Measurements from ENCODE around the gene GLIS2.
"Not testable (repeated sequence)": the region's sequence is repeated elsewhere in the genome, so short reads cannot be mapped to it uniquely, and the experiment has no call there.

The GLIS2 gene

GRCh38 chr16:4336701-4337539 lies 21.1 kb downstream of the GLIS2 start:
- no peak for DNase-seq (ENCODE audit: low read depth)

- DNase-seq (ENCODE audit: low read depth) = no peak
Observed at GRCh38 chr16:4337540-4338088, 21.7 kb downstream of the GLIS2 start.

GRCh38 chr16:4338125-4338582 lies 22.3 kb downstream of the GLIS2 start:
- DNase-seq (ENCODE audit: low read depth) = no peak

- no peak for DNase-seq (ENCODE audit: low read depth)
Observed at GRCh38 chr16:4338712-4339299, 22.9 kb downstream of the GLIS2 start.

GRCh38 chr16:4339455-4339854 lies 23.6 kb downstream of the GLIS2 start:
- no peak for DNase-seq (ENCODE audit: low read depth)

GRCh38 chr16:4339909-4340308 lies 24.0 kb downstream of the GLIS2 start:
- no peak for DNase-seq (ENCODE audit: low read depth)

GRCh38 chr16:4340443-4340842 lies 24.6 kb downstream of the GLIS2 start:
- no peak for DNase-seq (ENCODE audit: low read depth)

- no peak for DNase-seq (ENCODE audit: low read depth)
Observed at GRCh38 chr16:4341250-4341649, 25.4 kb downstream of the GLIS2 start.

- no peak for DNase-seq (ENCODE audit: low read depth)
Observed at GRCh38 chr16:4342866-4343744, 27.2 kb downstream of the GLIS2 start.

- not testable (repeated sequence) for DNase-seq (ENCODE audit: low read depth)
Observed at GRCh38 chr16:4344300-4344982, 28.6 kb downstream of the GLIS2 start.

GRCh38 chr16:4344983-4345835 lies 29.3 kb downstream of the GLIS2 start:
- DNase-seq (ENCODE audit: low read depth) = no peak

GRCh38 chr16:4345836-4346781 lies 30.2 kb downstream of the GLIS2 start:
- DNase-seq (ENCODE audit: low read depth) = no peak

- DNase-seq (ENCODE audit: low read depth) = no peak
Observed at GRCh38 chr16:4347010-4347409, 31.1 kb downstream of the GLIS2 start.

- DNase-seq (ENCODE audit: low read depth) = no peak
Observed at GRCh38 chr16:4347765-4348509, 32.1 kb downstream of the GLIS2 start.

GRCh38 chr16:4349332-4349731 lies 33.5 kb downstream of the GLIS2 start:
- no peak for DNase-seq (ENCODE audit: low read depth)

- no peak for DNase-seq (ENCODE audit: low read depth)
Observed at GRCh38 chr16:4350365-4350786, 34.5 kb downstream of the GLIS2 start.

- DNase-seq (ENCODE audit: low read depth) = no peak
Observed at GRCh38 chr16:4350787-4351659, 35.2 kb downstream of the GLIS2 start, which contains the start of gene PAM16. PAM16 (minus strand) TSS chr16:4351321; CDS start chr16:4351234, 87 bp downstream.

- DNase-seq (ENCODE audit: low read depth) = no peak
Observed at GRCh38 chr16:4351880-4352279, 36.0 kb downstream of the GLIS2 start.

All from GM04503 (cell line).